NCI-H1417 (cell line): Measurements from ENCODE around the gene DEPDC7.
A peak's percentile ranks its signal among the peaks of the same experiment; 100 is the strongest.
"Not testable (repeated sequence)": the region's sequence is repeated elsewhere in the genome, so short reads cannot be mapped to it uniquely, and the experiment has no call there.

ENCODE experiments used
- DNase-seq, 3 experiments: peaks; one replicate each; lab custom pipeline; 2025; lab: John Stamatoyannopoulos, UW

The DEPDC7 gene

GRCh38 chr11:33015621-33016551 is at the start of gene DEPDC7:
DEPDC7 (plus strand) TSS chr11:33015878; CDS start chr11:33015956, 78 bp downstream.
- peak; percentile 94 to 97 (median 95) for DNase-seq

- no peak for DNase-seq
These were observed 47.1 kb upstream of the DEPDC7 start for GRCh38 chr11:32968541-32968940.

GRCh38 chr11:32972233-32972632 is 43.4 kb upstream of the DEPDC7 start:
- DNase-seq, result not testable (repeated sequence)

GRCh38 chr11:32972781-32973180 is 42.9 kb upstream of the DEPDC7 start:
- no peak for DNase-seq

GRCh38 chr11:32982626-32983025 is 33.1 kb upstream of the DEPDC7 start:
- DNase-seq, result no peak

- DNase-seq, result no peak
These were observed 32.2 kb upstream of the DEPDC7 start for GRCh38 chr11:32983506-32983905.

- DNase-seq, result no peak
These were observed 30.1 kb upstream of the DEPDC7 start for GRCh38 chr11:32985600-32985999.

- DNase-seq, result no peak
These were observed 27.8 kb upstream of the DEPDC7 start for GRCh38 chr11:32987851-32988250.

- no peak for DNase-seq
These were observed 25.2 kb upstream of the DEPDC7 start for GRCh38 chr11:32990481-32990880.

GRCh38 chr11:32991427-32991826 is 24.3 kb upstream of the DEPDC7 start:
- DNase-seq, result no peak

GRCh38 chr11:32991898-32992297 is 23.8 kb upstream of the DEPDC7 start:
- DNase-seq, result no peak

- DNase-seq, result no peak
These were observed 15.5 kb upstream of the DEPDC7 start for GRCh38 chr11:33000181-33000580.

- DNase-seq, result no peak
These were observed 14.4 kb upstream of the DEPDC7 start for GRCh38 chr11:33001281-33001680.

- DNase-seq, result no peak
These were observed 13.7 kb upstream of the DEPDC7 start for GRCh38 chr11:33001751-33002542.

- DNase-seq, result no peak
These were observed 10.5 kb upstream of the DEPDC7 start for GRCh38 chr11:33005175-33005574.

GRCh38 chr11:33006010-33006409 is 9.7 kb upstream of the DEPDC7 start:
- DNase-seq, result no peak

GRCh38 chr11:33013755-33014154 is 1.9 kb upstream of the DEPDC7 start:
- DNase-seq, result no peak

GRCh38 chr11:33016654-33017053 is 976 bp downstream of the DEPDC7 start:
- DNase-seq, result no peak

- DNase-seq, result no peak
These were observed 1.8 kb downstream of the DEPDC7 start for GRCh38 chr11:33017478-33017877.

GRCh38 chr11:33017965-33018364 is 2.3 kb downstream of the DEPDC7 start:
- no peak for DNase-seq

- DNase-seq, result no peak
These were observed 3.2 kb downstream of the DEPDC7 start for GRCh38 chr11:33018840-33019239.

- peak in 1 of 3 experiments; percentile 27 for DNase-seq
These were observed 5.8 kb downstream of the DEPDC7 start for GRCh38 chr11:33021501-33021900.

- DNase-seq, result no peak
These were observed 6.3 kb downstream of the DEPDC7 start for GRCh38 chr11:33021937-33022336.
